Measurements from ENCODE around the gene FAM83F. TPM values are rescaled to one million over a fixed set of nuclear protein-coding genes. Genes with fewer than 3 reads are reported as not detected.

FAM83F gene
- total RNA-seq, 5 donors from 2014 or later (not counting 1 experiment from before 2014, with no cell fraction given) = 0.26 to 4.9 (median 0.79) TPM

GRCh38 chr22:40044102-40044869, 49.5 kb downstream of the FAM83F start:
- Mint-ChIP-seq H3K4me3 (peak overlapping the region; percentile 90 to 96 (median 93)), H3K4me1 (peaks cover 38 to 40% (median 40%) of the 10 kb centered on the region in 3 donors), H3K9me3 (no peaks in the 10 kb centered on the region), H3K36me3 (no peaks in the 10 kb centered on the region), H3K27me3 (peaks cover 7% of the 10 kb centered on the region in 2 donors), H3K27ac (peak overlapping the region; percentile 100)
- ChIA-PET CTCF (interaction anchor here (0.6 to 1.5 kb wide), 26 partner anchors 11 to 1826 kb away, joined by 3 to 29 read pairs (median 4); partner anchors contain the start of genes ADSL (in 1 of the 2), ATF4 (in 1 of the 2), MIEF1 (in 1 of the 2) and RPS19BP1 (in 1 of the 2)), POLR2A (interaction anchor here (0.5 to 1.3 kb wide), 30 partner anchors 10 to 1641 kb away, joined by 3 to 29 read pairs (median 4); partner anchors contain the start of genes ATF4 (in 1 of the 2), MIEF1 (in 1 of the 2), RPL3 (in 1 of the 2) and ST13 (in 1 of the 2))
- Histone ChIP-seq H3K27me3 (replicated peaks in 1 of 2; ENCODE audit: control insufficient read depth in 2 of 2, extremely low read depth in 1 of 2, insufficient read depth in 2 of 2, low read length in 1 of 2) (peaks cover 0 to 11% of the 10 kb centered on the region in 2 experiments), H3K27ac (ENCODE audit: low read length) (peak overlapping the region; percentile 96), H3K36me3 (ENCODE audit: control insufficient read depth in 2 of 2, extremely low read depth in 1 of 2, insufficient read depth in 1 of 2, low read length in 1 of 2) (no peaks in the 10 kb centered on the region), H3K4me1 (ENCODE audit: control insufficient read depth in 1 of 2, extremely low read depth in 1 of 2, insufficient read depth in 2 of 2, low read length in 2 of 2) (peaks cover 18 to 31% of the 10 kb centered on the region in 2 experiments), H3K9me3 (no peaks in the 10 kb centered on the region), H3K4me3 (ENCODE audit: control insufficient read depth in 1 of 2, extremely low read depth in 1 of 2, low read length in 1 of 2) (peak overlapping the region; percentile 77 to 85)
- peak; percentile 94 to 99 (median 98) for DNase-seq
- 0% methylated on average over 22 of the region's 34 CpGs for WGBS (ENCODE audit: insufficient coverage)
- peak; percentile 84 to 89 (median 86) for ATAC-seq (replicated peaks in 1 of 4)

GRCh38 chr22:40044870-40045834, 50.4 kb downstream of the FAM83F start:
- Histone ChIP-seq H3K27ac (ENCODE audit: low read length) (peak overlapping the region; percentile 96), H3K9me3 (no peaks in the 10 kb centered on the region), H3K27me3 (replicated peaks in 1 of 2; ENCODE audit: control insufficient read depth in 2 of 2, extremely low read depth in 1 of 2, insufficient read depth in 2 of 2, low read length in 1 of 2) (peaks cover 0 to 4% of the 10 kb centered on the region in 2 experiments), H3K36me3 (ENCODE audit: control insufficient read depth in 2 of 2, extremely low read depth in 1 of 2, insufficient read depth in 1 of 2, low read length in 1 of 2) (no peaks in the 10 kb centered on the region), H3K4me3 (ENCODE audit: control insufficient read depth in 1 of 2, extremely low read depth in 1 of 2, low read length in 1 of 2) (peak overlapping the region; percentile 77 to 85), H3K4me1 (ENCODE audit: control insufficient read depth in 1 of 2, extremely low read depth in 1 of 2, insufficient read depth in 2 of 2, low read length in 2 of 2) (peaks cover 20 to 38% of the 10 kb centered on the region in 2 experiments)
- WGBS (ENCODE audit: insufficient coverage) = under 1% methylated on average over 132 of the region's 138 CpGs
- DNase-seq = peak; percentile 53 to 85 (median 73)
- H3K4me1 Mint-ChIP-seq = peaks cover 45 to 48% (median 47%) of the 10 kb centered on the region in 3 donors
- peak; percentile 19 to 40 (median 32) for ATAC-seq (replicated peaks in 1 of 4)
- no peaks in the 10 kb centered on the region for H3K9me3 Mint-ChIP-seq
- H3K27me3 Mint-ChIP-seq = no peaks in the 10 kb centered on the region
- POLR2A ChIA-PET = interaction anchor here (0.5 to 1.3 kb wide), 23 partner anchors 9 to 1640 kb away, joined by 3 to 29 read pairs (median 4); partner anchors contain the start of genes ATF4 (in 1 of the 2), MIEF1 (in 1 of the 2), RPL3 (in 1 of the 2) and ST13 (in 1 of the 2)
- peak overlapping the region; percentile 100 for H3K27ac Mint-ChIP-seq
- H3K36me3 Mint-ChIP-seq = no peaks in the 10 kb centered on the region
- H3K4me3 Mint-ChIP-seq = peak overlapping the region; percentile 90 to 96 (median 93)
- CTCF ChIA-PET = interaction anchor here (0.6 to 1.5 kb wide), 20 partner anchors 10 to 1826 kb away, joined by 3 to 29 read pairs (median 4); partner anchors contain the start of genes ADSL (in 1 of the 2), ATF4 (in 1 of the 2), MIEF1 (in 1 of the 2) and RPS19BP1 (in 1 of the 2)

- POLR2A ChIA-PET = interaction anchor here in 1 of 2 donors (0.7 kb wide), 2 partner anchors 18 to 369 kb away, joined by 9 to 11 read pairs; no protein-coding TSS in a partner anchor
- no peaks in the 10 kb centered on the region for H3K9me3 Mint-ChIP-seq
- Histone ChIP-seq H3K36me3 (ENCODE audit: control insufficient read depth in 2 of 2, extremely low read depth in 1 of 2, insufficient read depth in 1 of 2, low read length in 1 of 2) (no peaks in the 10 kb centered on the region), H3K4me3 (ENCODE audit: control insufficient read depth in 1 of 2, extremely low read depth in 1 of 2, low read length in 1 of 2) (peak overlapping the region; percentile 74 to 82), H3K27ac (ENCODE audit: low read length) (peak overlapping the region; percentile 69), H3K9me3 (no peaks in the 10 kb centered on the region), H3K27me3 (replicated peaks in 1 of 2; ENCODE audit: control insufficient read depth in 2 of 2, extremely low read depth in 1 of 2, insufficient read depth in 2 of 2, low read length in 1 of 2) (peaks cover 0 to 4% of the 10 kb centered on the region in 2 experiments), H3K4me1 (ENCODE audit: control insufficient read depth in 1 of 2, extremely low read depth in 1 of 2, insufficient read depth in 2 of 2, low read length in 2 of 2) (peaks cover 21 to 48% of the 10 kb centered on the region in 2 experiments)
- CTCF ChIA-PET = interaction anchor here in 1 of 2 donors (0.7 to 1.3 kb wide), 2 partner anchors 9 to 29 kb away, joined by 4 read pairs; no protein-coding TSS in a partner anchor
- H3K27me3 Mint-ChIP-seq = no peaks in the 10 kb centered on the region
- peak in 2 of 35 experiments; percentile 14 to 36 for DNase-seq
- H3K27ac Mint-ChIP-seq = peak overlapping the region; percentile 45 to 68
- ATAC-seq (replicated peaks in 1 of 4) = no peak
- 50% methylated on average over 1 of the region's 9 CpGs for WGBS (ENCODE audit: insufficient coverage)
- H3K36me3 Mint-ChIP-seq = no peaks in the 10 kb centered on the region
- peak overlapping the region; percentile 70 to 81 (median 77) for H3K4me3 Mint-ChIP-seq
- peaks cover 55 to 58% (median 57%) of the 10 kb centered on the region in 3 donors for H3K4me1 Mint-ChIP-seq
Measured at GRCh38 chr22:40046126-40046525, 51.4 kb downstream of the FAM83F start.

- Histone ChIP-seq H3K27ac (ENCODE audit: low read length) (no peak overlapping the region), H3K4me3 (ENCODE audit: control insufficient read depth in 1 of 2, extremely low read depth in 1 of 2, low read length in 1 of 2) (no peak overlapping the region), H3K36me3 (ENCODE audit: control insufficient read depth in 2 of 2, extremely low read depth in 1 of 2, insufficient read depth in 1 of 2, low read length in 1 of 2) (no peaks in the 10 kb centered on the region), H3K27me3 (replicated peaks in 1 of 2; ENCODE audit: control insufficient read depth in 2 of 2, extremely low read depth in 1 of 2, insufficient read depth in 2 of 2, low read length in 1 of 2) (no peaks in the 10 kb centered on the region), H3K9me3 (no peaks in the 10 kb centered on the region), H3K4me1 (ENCODE audit: control insufficient read depth in 1 of 2, extremely low read depth in 1 of 2, insufficient read depth in 2 of 2, low read length in 2 of 2) (peaks cover 30 to 64% of the 10 kb centered on the region in 2 experiments)
- peaks cover 79 to 90% (median 83%) of the 10 kb centered on the region in 3 donors for H3K4me1 Mint-ChIP-seq
- ATAC-seq (replicated peaks in 1 of 4) (no peak), DNase-seq (no peak)
- no peaks in the 10 kb centered on the region for H3K27me3 Mint-ChIP-seq
- ChIA-PET CTCF (no interaction called here), POLR2A (interaction anchor here (0.7 kb wide), 2 partner anchors 104 to 378 kb away, joined by 3 to 4 read pairs; no protein-coding TSS in a partner anchor)
- H3K27ac Mint-ChIP-seq = peak overlapping the region; percentile 54 to 79
- WGBS (ENCODE audit: insufficient coverage) = 69% methylated on average over 2 of the region's 3 CpGs
- H3K4me3 Mint-ChIP-seq = peak overlapping the region in 2 of 3 donors; percentile 56 to 64
- H3K36me3 Mint-ChIP-seq = no peaks in the 10 kb centered on the region
- H3K9me3 Mint-ChIP-seq = no peaks in the 10 kb centered on the region
Measured at GRCh38 chr22:40050258-40050657, 55.5 kb downstream of the FAM83F start.

GRCh38 chr22:40051322-40051721, 56.6 kb downstream of the FAM83F start:
- no peak overlapping the region for H3K4me3 ChIP-seq (ENCODE audit: control insufficient read depth in 1 of 2, extremely low read depth in 1 of 2, low read length in 1 of 2)
- peak overlapping the region; percentile 8 for H3K27ac ChIP-seq (ENCODE audit: low read length)
- Mint-ChIP-seq H3K4me3 (peak overlapping the region; percentile 22 to 64 (median 31)), H3K9me3 (no peaks in the 10 kb centered on the region), H3K4me1 (peaks cover 83 to 93% (median 87%) of the 10 kb centered on the region in 3 donors), H3K36me3 (no peaks in the 10 kb centered on the region), H3K27ac (peak overlapping the region; percentile 45 to 79), H3K27me3 (no peaks in the 10 kb centered on the region)
- peak in 1 of 35 experiments; percentile 25 for DNase-seq
- no peaks in the 10 kb centered on the region for H3K36me3 ChIP-seq (ENCODE audit: control insufficient read depth in 2 of 2, extremely low read depth in 1 of 2, insufficient read depth in 1 of 2, low read length in 1 of 2)
- ATAC-seq (replicated peaks in 1 of 4) = peak in 1 of 4 experiments; percentile 22
- 39% methylated on average over 2 of the region's 3 CpGs for WGBS (ENCODE audit: insufficient coverage)
- H3K27me3 ChIP-seq (replicated peaks in 1 of 2; ENCODE audit: control insufficient read depth in 2 of 2, extremely low read depth in 1 of 2, insufficient read depth in 2 of 2, low read length in 1 of 2) = no peaks in the 10 kb centered on the region
- ChIA-PET CTCF (interaction anchor here (0.7 kb wide), 2 partner anchors 348 to 852 kb away, joined by 3 read pairs; no protein-coding TSS in a partner anchor), POLR2A (interaction anchor here (0.6 to 0.7 kb wide), 2 partner anchors 106 to 332 kb away, joined by 3 to 4 read pairs; no protein-coding TSS in a partner anchor)
- H3K9me3 ChIP-seq = no peaks in the 10 kb centered on the region
- H3K4me1 ChIP-seq (ENCODE audit: control insufficient read depth in 1 of 2, extremely low read depth in 1 of 2, insufficient read depth in 2 of 2, low read length in 2 of 2) = peaks cover 38 to 58% of the 10 kb centered on the region in 2 experiments

Measured in T-cell (primary cell).